22Rv1 (cell line): ENCODE results near the gene NTPCR.

Experiments used
- H3K27ac ChIP-seq: fragments of 450-650 bp; 2 replicates; pipeline ENCODE4 v1.5.1; 2017
- ZFX ChIP-seq: fragments of 450-650 bp; IDR thresholded peaks from 2 replicates; pipeline ENCODE4 v1.6.1; 2017; ENCODE audit warnings: antibody characterized with exemption, borderline replicate concordance
- TF ChIP-seq, protein P1 (sequence below): fragments of 450-650 bp; IDR thresholded peaks from 2 replicates; pipeline ENCODE4 v1.5.1; 2017; ENCODE audit warnings: mild to moderate bottlenecking

NTPCR gene

DNA sequence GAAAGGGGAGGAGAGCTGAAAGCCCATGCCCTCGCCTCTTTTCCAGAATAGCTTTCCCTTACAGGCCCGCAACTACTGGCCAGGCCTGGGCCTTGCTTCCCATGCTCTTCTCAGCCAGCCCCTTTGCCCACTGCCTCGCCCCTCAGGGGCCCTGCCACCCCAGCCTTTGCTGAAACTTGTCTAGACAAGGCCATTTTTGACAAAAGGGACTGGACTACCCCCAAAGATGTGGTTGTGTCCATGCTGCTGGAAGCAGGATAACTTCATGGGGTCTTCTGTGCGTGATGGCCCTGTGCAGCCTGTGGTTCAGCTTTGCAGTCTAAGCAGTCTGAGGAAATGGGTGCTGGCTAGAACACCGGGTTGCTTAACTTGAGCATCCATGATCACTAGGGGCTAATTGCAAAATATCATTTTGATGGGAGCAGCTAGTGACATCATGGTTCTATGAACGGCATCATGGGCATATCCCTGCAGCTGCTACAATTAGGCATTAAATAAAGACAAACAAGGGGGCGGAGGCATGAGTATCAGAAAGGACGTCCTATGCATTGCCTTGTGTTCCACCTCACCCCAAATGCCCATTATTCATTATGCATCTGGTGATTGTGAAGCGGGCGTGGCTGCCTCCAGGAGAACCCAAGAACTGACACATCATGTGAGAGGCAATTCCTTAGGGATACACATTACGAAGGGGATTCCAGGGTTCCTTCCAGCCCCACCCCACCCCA, 36.8 kb downstream of the NTPCR start:
- no peak overlapping the region for H3K27ac ChIP-seq
- no peak for TF ChIP-seq ZFX

DNA sequence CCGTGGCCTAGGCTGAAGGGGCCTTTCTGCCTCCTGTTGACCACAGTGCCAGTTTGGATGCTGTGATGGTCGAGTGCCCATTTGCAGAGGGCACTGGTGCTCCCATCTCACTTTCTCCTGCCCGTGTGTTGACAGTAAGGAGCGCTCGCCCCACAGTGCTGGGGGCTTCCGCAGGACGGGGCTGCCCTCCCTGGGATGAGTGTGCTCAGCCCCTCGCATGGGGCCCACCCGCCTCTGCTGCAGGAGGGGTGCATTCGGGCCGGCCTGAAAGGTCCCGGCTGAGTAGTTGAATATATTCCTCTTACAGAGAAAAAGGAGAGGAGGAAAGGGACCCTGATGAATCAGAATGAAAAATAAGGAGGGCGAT, 37.3 kb downstream of the NTPCR start:
- TF ChIP-seq, protein P1, sequence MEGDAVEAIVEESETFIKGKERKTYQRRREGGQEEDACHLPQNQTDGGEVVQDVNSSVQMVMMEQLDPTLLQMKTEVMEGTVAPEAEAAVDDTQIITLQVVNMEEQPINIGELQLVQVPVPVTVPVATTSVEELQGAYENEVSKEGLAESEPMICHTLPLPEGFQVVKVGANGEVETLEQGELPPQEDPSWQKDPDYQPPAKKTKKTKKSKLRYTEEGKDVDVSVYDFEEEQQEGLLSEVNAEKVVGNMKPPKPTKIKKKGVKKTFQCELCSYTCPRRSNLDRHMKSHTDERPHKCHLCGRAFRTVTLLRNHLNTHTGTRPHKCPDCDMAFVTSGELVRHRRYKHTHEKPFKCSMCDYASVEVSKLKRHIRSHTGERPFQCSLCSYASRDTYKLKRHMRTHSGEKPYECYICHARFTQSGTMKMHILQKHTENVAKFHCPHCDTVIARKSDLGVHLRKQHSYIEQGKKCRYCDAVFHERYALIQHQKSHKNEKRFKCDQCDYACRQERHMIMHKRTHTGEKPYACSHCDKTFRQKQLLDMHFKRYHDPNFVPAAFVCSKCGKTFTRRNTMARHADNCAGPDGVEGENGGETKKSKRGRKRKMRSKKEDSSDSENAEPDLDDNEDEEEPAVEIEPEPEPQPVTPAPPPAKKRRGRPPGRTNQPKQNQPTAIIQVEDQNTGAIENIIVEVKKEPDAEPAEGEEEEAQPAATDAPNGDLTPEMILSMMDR: no peak
- no peak for TF ChIP-seq ZFX
- H3K27ac ChIP-seq: no peak overlapping the region

DNA sequence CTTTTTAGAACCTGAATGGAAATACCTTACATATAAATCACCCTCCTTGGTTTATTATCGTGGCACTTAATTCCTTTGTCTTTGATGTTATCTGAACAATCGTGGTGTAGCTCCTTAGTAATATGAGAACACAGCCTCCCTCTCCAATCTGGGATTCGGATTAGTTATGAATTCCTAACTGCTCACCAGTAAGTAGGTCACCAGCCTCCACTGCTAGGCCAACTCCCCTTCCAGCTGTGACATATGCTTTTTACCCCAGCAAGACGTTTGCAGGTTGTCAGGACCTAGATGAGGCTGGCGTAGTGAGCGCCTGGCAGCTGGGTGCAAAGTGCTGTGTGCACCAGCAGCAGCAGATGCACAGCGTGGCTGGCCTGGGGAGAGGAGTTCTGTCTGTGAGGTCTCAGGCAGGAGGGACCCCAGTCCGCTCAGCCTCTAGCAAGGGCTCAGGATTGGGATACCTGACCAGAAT, 38.2 kb downstream of the NTPCR start:
- TF ChIP-seq ZFX: no peak
- TF ChIP-seq, protein P1: no peak
- H3K27ac ChIP-seq: no peak overlapping the region

DNA sequence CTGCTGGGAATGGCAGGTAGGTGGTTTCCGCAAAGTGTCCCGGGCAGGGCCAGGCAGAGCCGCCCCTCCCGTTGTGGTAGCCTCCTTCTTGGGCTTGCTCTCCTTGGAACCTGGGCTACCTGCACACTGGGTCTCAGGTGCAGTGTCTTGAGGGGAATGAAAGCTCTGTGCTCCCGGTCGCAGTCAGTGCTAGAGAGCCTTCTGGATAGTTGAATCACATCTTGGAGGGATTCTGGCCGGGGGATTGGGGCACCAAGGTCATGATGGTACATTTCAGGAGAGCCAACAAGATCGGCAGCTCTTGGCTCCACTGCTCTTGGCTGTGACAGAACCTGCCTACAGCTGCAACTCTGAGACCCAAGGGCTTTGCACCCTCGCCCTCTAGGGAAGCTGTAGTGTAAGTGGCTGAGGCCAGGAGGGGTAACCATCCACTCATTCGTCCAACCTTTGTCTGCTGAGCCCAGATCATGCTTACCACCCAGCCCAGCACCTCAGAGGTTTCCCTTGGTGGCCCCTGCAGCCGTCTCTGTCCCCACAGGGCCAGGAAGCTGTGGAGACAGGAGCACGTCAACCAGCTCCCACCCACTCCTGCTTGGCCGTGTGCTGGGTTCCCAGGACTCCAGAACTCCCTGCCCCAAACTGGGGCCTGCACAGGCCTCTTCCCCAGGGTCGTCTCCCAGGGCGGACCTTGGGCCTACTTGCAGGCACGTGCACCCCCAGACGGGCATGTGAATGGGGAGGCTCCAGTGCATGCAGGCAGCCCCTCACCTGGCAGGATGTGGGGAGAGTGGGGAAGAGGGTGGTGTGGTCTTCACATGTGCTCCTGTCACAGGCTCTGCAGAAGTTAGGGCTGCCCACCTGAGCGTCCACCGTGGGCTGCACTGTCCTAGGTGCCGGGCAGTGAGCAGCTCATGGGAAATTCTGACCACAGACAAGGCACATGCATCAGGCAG, 40.0 kb downstream of the NTPCR start:
- TF ChIP-seq, protein P1: no peak
- no peak for TF ChIP-seq ZFX
- H3K27ac ChIP-seq: no peak overlapping the region

DNA sequence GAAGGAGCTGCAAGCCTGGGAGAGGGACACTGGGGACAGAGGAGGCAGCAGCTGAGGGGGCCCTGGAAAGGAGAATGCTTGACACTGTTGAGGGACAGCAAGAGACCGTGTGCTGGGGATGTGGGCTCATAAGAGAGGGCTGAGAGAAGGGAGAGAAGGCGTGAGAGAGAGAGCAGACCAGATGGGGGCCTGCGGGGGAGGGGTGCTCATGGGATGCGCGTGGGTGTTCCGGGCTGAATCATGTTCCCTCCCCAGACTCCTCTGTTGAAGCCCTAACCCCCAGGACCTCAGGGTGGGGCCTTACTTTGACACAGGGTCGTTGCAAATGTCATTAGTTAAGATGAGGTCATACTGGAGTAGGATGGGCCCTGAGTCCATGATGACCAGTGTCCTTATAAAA, 40.8 kb downstream of the NTPCR start:
- TF ChIP-seq, protein P1: no peak
- TF ChIP-seq ZFX: no peak
- no peak overlapping the region for H3K27ac ChIP-seq

DNA sequence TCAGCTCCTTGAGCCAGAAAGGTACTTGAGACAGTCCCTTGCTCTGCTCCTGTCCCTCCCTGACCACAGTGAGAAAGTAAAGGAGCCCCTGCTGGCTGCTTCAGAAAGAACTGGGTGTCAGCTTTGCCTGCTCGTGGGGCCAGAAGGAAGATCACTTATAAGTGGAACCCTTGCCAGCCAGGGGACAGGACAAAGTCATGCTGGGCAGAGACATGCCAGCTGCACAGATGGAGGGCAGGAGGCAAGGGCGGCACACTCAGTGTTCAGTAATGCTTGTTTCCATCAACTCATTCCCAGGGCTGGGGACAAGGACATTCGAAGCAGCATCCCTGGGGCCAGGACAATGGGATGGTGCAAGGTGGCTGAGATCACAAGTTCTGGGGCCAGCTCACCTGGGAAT, 41.8 kb downstream of the NTPCR start:
- no peak overlapping the region for H3K27ac ChIP-seq
- no peak for TF ChIP-seq ZFX
- TF ChIP-seq, protein P1: no peak

DNA sequence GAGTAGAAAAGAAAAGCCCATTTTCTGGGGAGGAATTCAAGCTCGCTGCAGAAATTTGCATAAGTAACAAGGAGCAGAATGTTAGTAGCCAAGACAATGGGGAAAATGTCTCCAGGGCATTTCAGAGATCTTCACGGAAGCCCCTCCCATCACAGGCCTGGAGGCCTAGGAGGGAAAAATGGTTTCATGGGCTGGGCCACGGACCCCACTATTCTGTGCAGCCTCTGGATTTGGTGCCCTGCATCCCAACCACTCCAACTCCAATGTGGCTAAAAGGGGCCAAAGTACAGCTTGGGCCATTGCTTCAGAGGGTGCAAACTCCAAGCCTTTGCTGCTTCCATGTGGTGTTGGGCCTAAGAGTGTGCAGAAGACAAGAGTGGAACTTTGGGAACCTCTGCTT, 43.1 kb downstream of the NTPCR start:
- no peak overlapping the region for H3K27ac ChIP-seq
- TF ChIP-seq, protein P1: no peak
- no peak for TF ChIP-seq ZFX
